GM12878 (cell line): ENCODE data around the gene ANHX.

Experiments used
- RFX5 ChIP-seq: IDR thresholded peaks from 2 replicates; pipeline ENCODE4 v1.6.1; 2011; ENCODE audit warnings: low read depth, low read length, improper control_type of control experiment
- TF ChIP-seq, protein P1 (sequence below): IDR thresholded peaks from 2 replicates; pipeline ENCODE4 v1.6.1; 2012; ENCODE audit warnings: low read depth, low read length, improper control_type of control experiment

DNA sequence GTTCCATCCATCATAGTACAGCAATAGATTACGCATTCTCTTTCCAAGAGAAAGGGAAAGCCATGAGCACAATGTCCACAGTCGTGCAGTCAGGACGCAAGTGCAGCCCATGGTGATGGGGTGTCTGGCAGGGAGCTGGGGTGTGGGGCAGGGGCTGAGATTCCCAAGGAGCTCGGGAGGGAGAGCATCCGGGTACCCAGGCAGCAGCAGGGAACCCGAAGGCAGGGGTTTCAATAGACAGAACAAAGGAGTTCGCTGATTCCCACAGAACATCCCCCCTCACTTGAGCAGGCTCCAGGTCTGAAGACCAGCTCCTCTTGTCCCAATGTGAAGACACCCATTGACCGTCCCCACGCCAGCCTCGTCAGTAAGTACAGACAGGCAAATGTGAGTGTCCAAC, 13.5 kb downstream of the ANHX start:
- TF ChIP-seq, protein P1, sequence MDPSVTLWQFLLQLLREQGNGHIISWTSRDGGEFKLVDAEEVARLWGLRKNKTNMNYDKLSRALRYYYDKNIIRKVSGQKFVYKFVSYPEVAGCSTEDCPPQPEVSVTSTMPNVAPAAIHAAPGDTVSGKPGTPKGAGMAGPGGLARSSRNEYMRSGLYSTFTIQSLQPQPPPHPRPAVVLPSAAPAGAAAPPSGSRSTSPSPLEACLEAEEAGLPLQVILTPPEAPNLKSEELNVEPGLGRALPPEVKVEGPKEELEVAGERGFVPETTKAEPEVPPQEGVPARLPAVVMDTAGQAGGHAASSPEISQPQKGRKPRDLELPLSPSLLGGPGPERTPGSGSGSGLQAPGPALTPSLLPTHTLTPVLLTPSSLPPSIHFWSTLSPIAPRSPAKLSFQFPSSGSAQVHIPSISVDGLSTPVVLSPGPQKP = no peak
- no peak for TF ChIP-seq RFX5
